GM12878 (cell line): Measurements from ENCODE around the gene PIP5K1A. TPM values are rescaled to one million over a fixed set of nuclear protein-coding genes. Genes with fewer than 3 reads are reported as not detected.
A peak's percentile ranks its signal among the peaks of the same experiment; 100 is the strongest.

Source experiments
- ATAC-seq: fragments of 200-7000 bp; cut with Tn5 transposase; 3 replicates; pipeline ENCODE4 v1.9.1; 2020; ENCODE audit warnings: mild to moderate bottlenecking, moderate library complexity
- BruUV-seq: library from RNA; stranded (reverse); fragments of 400-500 nt; replicated peaks from 2 replicates; lab custom pipeline; 2021; lab: Mats Ljungman, UMichigan
- CTCF ChIA-PET: fragments of 300-600 bp; sonication (Branson Sonifier 250); formaldehyde crosslinking; extraction: SDS; loops from one replicate; lab custom pipeline; 2021; ENCODE audit warnings: inconsistent platforms; lab: Yijun Ruan, JAX
- POLR2A ChIA-PET: fragments of 350-600 bp; formaldehyde crosslinking; extraction: SDS; loops from one replicate; lab custom pipeline; 2021; ENCODE audit warnings: inconsistent platforms; lab: Charles Lee
- RAD21 ChIA-PET: fragments of 300-600 bp; sonication (Branson Sonifier 250); formaldehyde crosslinking; loops from one replicate; lab custom pipeline; 2023; ENCODE audit warnings: antibody characterized with exemption; ENCODE audit not compliant: unreplicated experiment; lab: Charles Lee
- SMC1A ChIA-PET: fragments of 300-600 bp; sonication (Branson Sonifier 250); formaldehyde crosslinking; loops from one replicate; lab custom pipeline; 2023; ENCODE audit not compliant: unreplicated experiment, uncharacterized antibody; lab: Charles Lee
- DNase-seq: peaks from one replicate; pipeline ENCODE4 v3.0.0-alpha.2; 2011; ENCODE audit warnings: low read depth, low spot score
- FAIRE-seq: peaks from 3 replicates; lab custom pipeline; 2011; peaks lifted over from hg19 to GRCh38; lab: Jason Lieb, UNC
- H2AFZ ChIP-seq: 2 replicates; pipeline ENCODE4 v1.6.0; 2011; ENCODE audit warnings: low read depth, low read length, control low read depth; ENCODE audit not compliant: control insufficient read depth
- H3K27ac ChIP-seq: 2 replicates; pipeline ENCODE4 v1.5.1; 2011; ENCODE audit warnings: control low read depth; ENCODE audit not compliant: control insufficient read depth, insufficient read depth
- H3K27me3 ChIP-seq, 2 experiments: replicated peaks in 1 of 2; 2 replicates each; pipeline versions ENCODE4 v1.6.0 to v1.6.1; 2011; ENCODE audit warnings: low read length in 1 of 2; ENCODE audit not compliant: control insufficient read depth in 2 of 2, insufficient read depth in 2 of 2
- H3K36me3 ChIP-seq, 2 experiments: 2 replicates each; pipeline ENCODE4 v1.5.1; 2011; ENCODE audit warnings: low read length in 1 of 2; ENCODE audit not compliant: control insufficient read depth in 2 of 2, insufficient read depth in 2 of 2
- H3K4me1 ChIP-seq: 2 replicates; pipeline ENCODE4 v1.6.1; 2011; ENCODE audit warnings: mild to moderate bottlenecking, low read length, moderate library complexity, mixed read lengths; ENCODE audit not compliant: control insufficient read depth, insufficient read depth
- H3K4me2 ChIP-seq: 2 replicates; pipeline ENCODE4 v1.6.0; 2011; ENCODE audit warnings: control low read depth; ENCODE audit not compliant: control insufficient read depth, insufficient read depth
- H3K4me3 ChIP-seq: fragments of 200-600 bp; sonication (generic); 2 replicates; pipeline ENCODE4 v1.5.1; 2016
- H3K79me2 ChIP-seq: 2 replicates; pipeline ENCODE4 v1.6.0; 2011; ENCODE audit warnings: low read length; ENCODE audit not compliant: control insufficient read depth, insufficient read depth
- H3K9ac ChIP-seq: 2 replicates; pipeline ENCODE4 v1.8.0; 2011; ENCODE audit warnings: low read length, control low read depth, mixed read lengths; ENCODE audit not compliant: control insufficient read depth, insufficient read depth
- H3K9me3 ChIP-seq: replicated peaks from 3 replicates; pipeline ENCODE4 v1.5.1; 2011; ENCODE audit warnings: mild to moderate bottlenecking, low read length; ENCODE audit not compliant: control insufficient read depth, insufficient read depth
- H4K20me1 ChIP-seq: 2 replicates; pipeline ENCODE4 v1.6.0; 2011; ENCODE audit not compliant: control insufficient read depth, insufficient read depth
- BHLHE40 ChIP-seq, 2 experiments: fragments of 450-650 bp in 1 of 2; IDR thresholded peaks; 2 replicates each; pipeline ENCODE4 v1.6.1; 2011 to 2017; ENCODE audit warnings: low read depth in 2 of 2, borderline replicate concordance in 1 of 2, improper control_type of control experiment in 1 of 2, low read length in 1 of 2, mild to moderate bottlenecking in 1 of 2
- HDAC6 ChIP-seq: fragments of 200-600 bp; sonication (generic); IDR thresholded peaks from one replicate; pipeline ENCODE4 v1.8.0; 2017; ENCODE audit warnings: antibody characterized with exemption; ENCODE audit not compliant: unreplicated experiment
- KLF5 ChIP-seq: fragments of 450-650 bp; IDR thresholded peaks from 2 replicates; pipeline ENCODE4 v1.6.1; 2014; ENCODE audit warnings: mild to moderate bottlenecking; ENCODE audit not compliant: partially characterized antibody
- POLR2A ChIP-seq: IDR thresholded peaks from 2 replicates; pipeline ENCODE4 v1.6.1; 2011; ENCODE audit warnings: low read depth, mild to moderate bottlenecking, low read length
- POLR2AphosphoS5 ChIP-seq: IDR thresholded peaks from 2 replicates; pipeline ENCODE4 v1.6.1; 2011; ENCODE audit warnings: mild to moderate bottlenecking, low read length, inconsistent platforms
- RELA ChIP-seq: fragments of 450-650 bp; IDR thresholded peaks from 2 replicates; pipeline ENCODE4 v1.8.0; 2014; ENCODE audit warnings: borderline replicate concordance; ENCODE audit not compliant: partially characterized antibody
- SMAD5 ChIP-seq: IDR thresholded peaks from 2 replicates; pipeline ENCODE4 v1.6.1; 2016; ENCODE audit warnings: antibody characterized with exemption, low read depth
- WGBS: methylation state at CpG from one replicate; pipeline ENCODE4 v1.1.6; 2016; ENCODE audit warnings: low lambda C conversion rate; ENCODE audit not compliant: insufficient replicate concordance, insufficient coverage; ENCODE audit errors: missing lambda C conversion rate; 5-methylcytosine and 5-hydroxymethylcytosine counted together
- in situ Hi-C: fragments of 300-500 bp; cut with MboI; formaldehyde crosslinking; loops from 9 replicates; pipeline ENCODE4 v1.14.3; 2018; ENCODE audit warnings: mixed read lengths
- intact Hi-C: fragments of 100-400 bp; cut with micrococcal nuclease; formaldehyde crosslinking; loops from one replicate; pipeline ENCODE4 v1.14.2; 2022; ENCODE audit not compliant: unreplicated experiment
- polyA plus RNA-seq, 11 experiments: library from polyadenylated mRNA; depleted of rRNA in 4 of 11; unstranded in 6 of 11; stranded (reverse) in 5 of 11; fragments of >200 nt; fragmentation: Nextera tagmentation in 4 of 11; fragmentation: Illumina TruSeq in 1 of 11; extraction: Ambion mirVana in 4 of 11; extraction: Trizol in 1 of 11; gene quantifications; 1 replicate in 1 of 11; 2 replicates in 10 of 11; pipeline versions ENCODE4 v1.2.1 to v1.2.3, GENCODE V29; 2011 to 2016; ENCODE audit warnings: inconsistent platforms in 2 of 11, missing spikeins in 2 of 11, low read depth in 1 of 11
- total RNA-seq, 4 experiments: library from RNA; depleted of rRNA in 3 of 4; stranded (reverse); fragments of >200 nt in 3 of 4; fragmentation: Illumina TruSeq in 1 of 4; extraction: Trizol in 1 of 4; gene quantifications; 2 replicates each; pipeline versions ENCODE4 v1.2.1 to v1.2.3, GENCODE V29; 2013 to 2021
- TF ChIP-seq, protein P1 (sequence below): IDR thresholded peaks from 2 replicates; pipeline ENCODE4 v1.6.1; 2011; ENCODE audit warnings: borderline replicate concordance, low read depth, mild to moderate bottlenecking, moderate library complexity, low read length; ENCODE audit not compliant: insufficient read depth, poor library complexity, severe bottlenecking

The PIP5K1A gene
- total and polyA plus RNA-seq, 10 of the 15 experiments (the other 5 are each of a cell fraction or from before 2014, with no cell fraction given) = 4.5 to 114 (median 51.5) TPM

GRCh38 chr1:151289991-151290708 is 91.8 kb downstream of the PIP5K1A start:
- CTCF ChIA-PET = interaction anchor here (1.2 kb wide), 1 partner anchor 50 kb away, joined by 3 read pairs; no protein-coding TSS in a partner anchor

More at GRCh38 chr1:151289991-151290708, 91.8 kb downstream of the PIP5K1A start:
- no TSS peak for BruUV-seq
- H4K20me1 ChIP-seq = no peaks in the 10 kb centered on the region
- ChIA-PET RAD21 (no interaction called here), SMC1A (no interaction called here)
- no peak for FAIRE-seq
- no peak for DNase-seq
- H3K27ac ChIP-seq = no peak overlapping the region
- no peak overlapping the region for H3K4me2 ChIP-seq
- no peaks in the 10 kb centered on the region for H3K27me3 ChIP-seq
- in situ Hi-C loops = loop anchor here (10.0 kb wide), 1 partner anchor 545 kb away; the partner anchor contains the start of genes C2CD4D and RORC
- H3K36me3 ChIP-seq = peaks cover 23 to 54% of the 10 kb centered on the region in 2 experiments
- peaks cover under 1% of the 10 kb centered on the region for H3K79me2 ChIP-seq
- TF ChIP-seq HDAC6 = no peak
- peak; percentile 20; the same call in 1 of the 2 replicates for TF ChIP-seq POLR2AphosphoS5
- peak; percentile 6; the same call in 1 of the 2 replicates for TF ChIP-seq POLR2A
- 0 out of 2 replicates have a peak, but pooled peaks have one; percentile 29 for TF ChIP-seq SMAD5
- TF ChIP-seq, protein P1, sequence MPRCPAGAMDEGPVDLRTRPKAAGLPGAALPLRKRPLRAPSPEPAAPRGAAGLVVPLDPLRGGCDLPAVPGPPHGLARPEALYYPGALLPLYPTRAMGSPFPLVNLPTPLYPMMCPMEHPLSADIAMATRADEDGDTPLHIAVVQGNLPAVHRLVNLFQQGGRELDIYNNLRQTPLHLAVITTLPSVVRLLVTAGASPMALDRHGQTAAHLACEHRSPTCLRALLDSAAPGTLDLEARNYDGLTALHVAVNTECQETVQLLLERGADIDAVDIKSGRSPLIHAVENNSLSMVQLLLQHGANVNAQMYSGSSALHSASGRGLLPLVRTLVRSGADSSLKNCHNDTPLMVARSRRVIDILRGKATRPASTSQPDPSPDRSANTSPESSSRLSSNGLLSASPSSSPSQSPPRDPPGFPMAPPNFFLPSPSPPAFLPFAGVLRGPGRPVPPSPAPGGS = peak; percentile 16
- TF ChIP-seq KLF5 = no peak
- no peak for TF ChIP-seq RELA
- TF ChIP-seq BHLHE40 (IDR thresholded peaks at IDR 0.05; ENCODE audit: borderline replicate concordance in 1 of 2, low read depth in 2 of 2, low read length in 1 of 2) = peak in 1 of 2 experiments; percentile 18; a peak in 1 of 4 replicates
- TF ChIP-seq, all 136 proteins: peak for 5
- 86% methylated on average over 19 of the region's 21 CpGs for WGBS
- intact Hi-C loops = no loop called here
- Histone ChIP-seq H3K4me1 (no peaks in the 10 kb centered on the region), H3K9me3 (no peaks in the 10 kb centered on the region), H3K9ac (no peak overlapping the region), H3K4me3 (no peak overlapping the region), H2AFZ (no peak overlapping the region)
- POLR2A ChIA-PET = no interaction called here
- ATAC-seq = peak; percentile 5; the same call in 2 of the 3 replicates
